Karpas-422 (cell line): ENCODE measurements around the gene SLC38A2. TPM values are rescaled to one million over a fixed set of nuclear protein-coding genes. Genes with fewer than 3 reads are reported as not detected.

Source experiments
- DNase-seq: peaks from one replicate; pipeline ENCODE4 v3.0.0-alpha.2; 2015
- H2AFZ ChIP-seq: fragments of 200-600 bp; sonication (generic); 2 replicates; pipeline ENCODE4 v1.6.1; 2014; ENCODE audit warnings: antibody characterized with exemption, low read length, mixed read lengths
- H3K27ac ChIP-seq: fragments of 200-600 bp; sonication (generic); 2 replicates; pipeline ENCODE4 v1.5.1; 2014; ENCODE audit warnings: mild to moderate bottlenecking, low read length, moderate library complexity
- H3K27me3 ChIP-seq: fragments of 200-600 bp; sonication (generic); 2 replicates; pipeline ENCODE4 v1.6.1; 2014; ENCODE audit warnings: low read length, mixed read lengths
- H3K36me3 ChIP-seq: fragments of 200-600 bp; sonication (generic); 2 replicates; pipeline ENCODE4 v1.6.1; 2014; ENCODE audit warnings: low read length, mixed read lengths; ENCODE audit not compliant: insufficient read depth
- H3K4me1 ChIP-seq: fragments of 200-600 bp; sonication (generic); 2 replicates; pipeline ENCODE4 v1.6.1; 2014; ENCODE audit warnings: mild to moderate bottlenecking, low read length, mixed read lengths
- H3K4me2 ChIP-seq: fragments of 200-600 bp; sonication (generic); 2 replicates; pipeline ENCODE4 v1.6.1; 2014; ENCODE audit warnings: low read length, low read depth, mild to moderate bottlenecking; ENCODE audit not compliant: poor library complexity, severe bottlenecking
- H3K4me3 ChIP-seq: fragments of 200-600 bp; sonication (generic); 2 replicates; pipeline ENCODE4 v1.5.1; 2014; ENCODE audit warnings: mild to moderate bottlenecking, antibody characterized with exemption, low read length, mixed read lengths
- H3K79me2 ChIP-seq: fragments of 200-600 bp; sonication (generic); 2 replicates; pipeline ENCODE4 v1.6.1; 2014; ENCODE audit warnings: mild to moderate bottlenecking, low read length, mixed read lengths
- H3K9ac ChIP-seq: fragments of 200-600 bp; sonication (generic); 2 replicates; pipeline ENCODE4 v1.6.0; 2014; ENCODE audit warnings: low read length
- H3K9me2 ChIP-seq: fragments of 200-600 bp; sonication (generic), shearing (Covaris generic); replicated peaks from 2 replicates; pipeline ENCODE4 v1.6.0; 2014; ENCODE audit warnings: mild to moderate bottlenecking, low read length, moderate library complexity; ENCODE audit not compliant: insufficient read depth
- H3K9me3 ChIP-seq: fragments of 300-700, 200-600 bp; sonication (generic); 2 replicates; pipeline ENCODE4 v1.6.1; 2014; ENCODE audit warnings: low read length, mixed read lengths
- H4K20me1 ChIP-seq: fragments of 200-600 bp; sonication (generic); 2 replicates; pipeline ENCODE4 v1.6.1; 2014; ENCODE audit warnings: mild to moderate bottlenecking, antibody characterized with exemption, low read length, low read depth; ENCODE audit not compliant: insufficient read depth
- total RNA-seq: library from RNA; depleted of rRNA; stranded (reverse); fragments of >200 nt; shearing (Covaris generic); gene quantifications from 2 replicates; pipeline ENCODE4 v1.2.3, GENCODE V29; 2014; ENCODE audit warnings: low replicate concordance

Gene SLC38A2
- total RNA-seq, 1 experiment from 2014 or later = 160 TPM

DNA sequence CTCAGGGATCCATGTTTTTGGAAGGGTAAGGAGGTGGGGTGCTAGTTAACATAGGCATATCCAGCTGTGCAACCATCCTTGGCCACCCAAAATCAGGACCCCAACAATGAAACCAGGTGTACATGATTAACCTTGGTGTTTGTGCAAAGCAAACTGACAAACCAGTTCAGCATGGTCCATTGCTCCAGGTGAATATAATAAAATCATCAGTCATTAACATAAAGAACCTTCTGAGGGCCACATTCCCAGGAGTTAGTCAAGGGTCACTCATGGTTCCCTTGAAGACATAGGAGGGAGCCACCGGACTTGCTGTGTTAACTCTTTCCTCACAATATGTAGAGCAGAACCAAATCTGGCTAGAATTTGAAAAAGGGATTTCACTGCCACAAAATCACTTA is 17.8 kb downstream of the SLC38A2 start:
- Histone ChIP-seq H3K4me2 (no peak overlapping the region), H3K79me2 (no peaks in the 10 kb centered on the region), H3K27ac (no peak overlapping the region), H3K36me3 (peaks cover 8% of the 10 kb centered on the region), H3K4me3 (no peak overlapping the region), H3K4me1 (no peaks in the 10 kb centered on the region), H3K9me2 (no peaks in the 10 kb centered on the region), H3K9me3 (no peaks in the 10 kb centered on the region), H3K27me3 (no peaks in the 10 kb centered on the region; the same call in 1 of the 2 replicates), H3K9ac (no peak overlapping the region), H2AFZ (no peak overlapping the region), H4K20me1 (no peaks in the 10 kb centered on the region)
- no peak for DNase-seq

DNA sequence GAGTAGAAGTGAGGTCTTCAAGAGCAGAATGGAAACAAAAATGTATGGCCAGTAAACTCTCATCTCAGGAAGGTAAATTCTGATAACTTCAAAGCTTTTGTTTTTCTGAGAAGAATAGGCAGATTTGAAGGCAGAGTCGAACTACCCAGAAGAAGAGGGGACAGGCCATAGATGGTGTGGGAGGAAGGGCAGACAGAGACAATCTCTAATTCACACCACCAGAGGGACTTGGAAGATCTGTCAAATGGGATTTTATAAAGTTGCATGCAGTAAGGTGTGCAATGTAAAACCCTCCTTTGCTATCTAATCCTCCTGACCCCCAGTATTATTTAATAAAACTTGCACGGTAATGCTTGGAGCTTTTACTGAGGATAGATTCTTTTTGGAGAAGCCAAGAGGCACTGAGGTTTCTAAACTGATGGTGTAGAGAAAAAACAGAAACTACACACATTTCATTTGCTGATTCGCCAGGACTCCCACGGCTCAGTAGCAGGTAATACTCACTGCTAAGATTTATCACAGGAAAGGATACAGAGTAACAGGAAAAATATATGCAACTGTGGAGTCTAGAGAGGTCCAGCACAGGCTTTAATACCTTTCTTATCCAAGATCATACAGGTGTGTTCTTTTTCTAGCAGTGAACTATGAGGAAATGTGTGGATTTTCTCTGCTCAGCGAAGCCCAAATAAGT is 18.3 kb downstream of the SLC38A2 start:
- no peak overlapping the region for H3K27ac ChIP-seq
- H3K9me3 ChIP-seq = no peaks in the 10 kb centered on the region
- DNase-seq = peak; percentile 51
- H4K20me1 ChIP-seq = no peaks in the 10 kb centered on the region
- H3K36me3 ChIP-seq = peaks cover 2% of the 10 kb centered on the region; the same call in 1 of the 2 replicates
- H3K4me1 ChIP-seq = no peaks in the 10 kb centered on the region
- no peaks in the 10 kb centered on the region for H3K79me2 ChIP-seq
- H3K27me3 ChIP-seq = no peaks in the 10 kb centered on the region; the same call in 1 of the 2 replicates
- H3K9ac ChIP-seq = no peak overlapping the region
- H3K9me2 ChIP-seq = no peaks in the 10 kb centered on the region
- no peak overlapping the region for H3K4me2 ChIP-seq
- H2AFZ ChIP-seq = no peak overlapping the region
- H3K4me3 ChIP-seq = no peak overlapping the region

DNA sequence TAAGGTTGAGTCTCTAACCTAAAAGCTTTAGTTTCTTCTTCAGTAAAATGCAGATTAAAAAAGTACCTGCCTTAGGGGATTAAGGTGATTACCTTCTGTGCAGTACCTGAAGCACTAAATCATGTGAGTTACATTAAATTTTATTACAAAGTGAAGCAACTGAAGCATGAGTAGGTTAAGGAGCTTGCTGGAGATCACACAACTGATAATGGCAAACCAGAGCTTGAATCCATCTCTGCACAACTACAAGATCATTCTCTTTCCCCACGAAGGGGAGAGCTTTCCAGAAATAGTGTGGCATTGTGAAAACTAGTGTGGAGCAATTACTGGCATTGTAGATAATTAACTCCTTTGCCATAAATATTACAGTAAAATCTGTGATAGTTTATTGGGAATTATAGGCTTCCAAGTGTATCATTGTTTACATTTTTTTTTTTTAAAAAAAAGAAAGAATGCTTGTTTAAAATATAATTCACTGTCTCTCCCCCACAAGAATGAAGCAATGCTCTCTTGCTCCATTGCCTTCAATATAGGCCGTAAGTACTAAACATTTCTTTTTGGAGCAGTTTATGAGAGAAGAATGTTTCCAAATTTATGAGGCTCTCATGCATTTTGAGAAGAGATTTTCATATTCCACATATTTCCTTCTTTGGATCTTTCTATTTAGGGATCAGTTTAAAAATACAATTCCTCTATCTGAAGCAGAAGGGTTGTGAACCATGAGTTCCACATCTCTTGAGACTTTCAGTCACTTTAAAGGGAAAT is 20.5 kb downstream of the SLC38A2 start:
- no peak for DNase-seq
- no peaks in the 10 kb centered on the region for H4K20me1 ChIP-seq
- H3K9me2 ChIP-seq = no peaks in the 10 kb centered on the region
- no peak overlapping the region for H3K4me3 ChIP-seq
- no peaks in the 10 kb centered on the region; the same call in 1 of the 2 replicates for H3K27me3 ChIP-seq
- H3K36me3 ChIP-seq = no peaks in the 10 kb centered on the region
- no peaks in the 10 kb centered on the region for H3K4me1 ChIP-seq
- no peaks in the 10 kb centered on the region for H3K9me3 ChIP-seq
- no peak overlapping the region for H3K27ac ChIP-seq
- no peak overlapping the region for H3K4me2 ChIP-seq
- H3K9ac ChIP-seq = no peak overlapping the region
- H2AFZ ChIP-seq = no peak overlapping the region
- H3K79me2 ChIP-seq = no peaks in the 10 kb centered on the region

DNA sequence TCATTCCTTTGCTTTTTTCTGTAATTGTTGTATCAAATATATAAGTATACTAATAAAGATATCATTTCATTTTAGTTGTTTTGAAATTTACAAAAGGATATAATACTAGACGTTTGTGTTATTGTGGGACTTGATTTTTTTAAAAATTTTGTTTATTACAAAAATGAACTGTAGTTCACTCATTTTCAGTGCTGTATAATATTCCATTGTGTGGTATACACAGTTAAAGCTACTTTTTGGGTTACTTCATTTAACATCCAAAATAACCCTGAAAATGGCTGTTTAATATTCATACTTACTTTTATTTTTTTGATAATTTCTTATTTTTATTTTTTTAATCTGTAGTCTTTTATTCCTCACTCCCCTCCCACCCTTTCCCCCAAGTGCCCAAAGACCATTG is 21.4 kb downstream of the SLC38A2 start:
- Histone ChIP-seq H3K4me3 (no peak overlapping the region), H3K27me3 (no peaks in the 10 kb centered on the region; the same call in 1 of the 2 replicates), H4K20me1 (no peaks in the 10 kb centered on the region), H3K4me2 (no peak overlapping the region), H3K36me3 (no peaks in the 10 kb centered on the region), H3K79me2 (no peaks in the 10 kb centered on the region), H3K9me2 (no peaks in the 10 kb centered on the region), H2AFZ (no peak overlapping the region), H3K27ac (no peak overlapping the region), H3K9me3 (no peaks in the 10 kb centered on the region), H3K4me1 (no peaks in the 10 kb centered on the region), H3K9ac (no peak overlapping the region)
- no peak for DNase-seq

DNA sequence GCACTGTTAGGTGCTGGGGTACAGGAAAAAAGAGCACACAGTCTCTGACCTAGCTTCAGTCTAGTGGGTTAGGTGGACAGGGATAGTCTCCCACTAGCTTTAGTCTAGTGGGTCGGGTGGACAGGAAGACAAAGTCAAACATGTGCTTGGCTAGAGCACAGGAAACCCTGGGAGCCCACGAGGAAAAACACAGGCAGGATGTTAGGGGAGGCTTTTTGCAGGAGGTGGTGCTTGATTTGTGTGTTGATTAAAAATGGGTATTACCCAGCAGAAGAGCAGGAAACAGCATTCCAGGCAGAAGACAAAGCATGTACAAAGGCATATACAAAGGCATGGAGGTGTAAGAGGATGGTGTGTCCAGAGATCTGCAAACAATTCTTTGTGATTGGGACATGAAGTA is 23.3 kb downstream of the SLC38A2 start:
- Histone ChIP-seq H3K27me3 (no peaks in the 10 kb centered on the region; the same call in 1 of the 2 replicates), H2AFZ (no peak overlapping the region), H3K36me3 (no peaks in the 10 kb centered on the region), H3K4me1 (no peaks in the 10 kb centered on the region), H3K4me2 (no peak overlapping the region), H3K27ac (no peak overlapping the region), H3K9ac (no peak overlapping the region), H4K20me1 (no peaks in the 10 kb centered on the region), H3K9me3 (no peaks in the 10 kb centered on the region), H3K4me3 (no peak overlapping the region), H3K9me2 (no peaks in the 10 kb centered on the region), H3K79me2 (no peaks in the 10 kb centered on the region)
- no peak for DNase-seq

DNA sequence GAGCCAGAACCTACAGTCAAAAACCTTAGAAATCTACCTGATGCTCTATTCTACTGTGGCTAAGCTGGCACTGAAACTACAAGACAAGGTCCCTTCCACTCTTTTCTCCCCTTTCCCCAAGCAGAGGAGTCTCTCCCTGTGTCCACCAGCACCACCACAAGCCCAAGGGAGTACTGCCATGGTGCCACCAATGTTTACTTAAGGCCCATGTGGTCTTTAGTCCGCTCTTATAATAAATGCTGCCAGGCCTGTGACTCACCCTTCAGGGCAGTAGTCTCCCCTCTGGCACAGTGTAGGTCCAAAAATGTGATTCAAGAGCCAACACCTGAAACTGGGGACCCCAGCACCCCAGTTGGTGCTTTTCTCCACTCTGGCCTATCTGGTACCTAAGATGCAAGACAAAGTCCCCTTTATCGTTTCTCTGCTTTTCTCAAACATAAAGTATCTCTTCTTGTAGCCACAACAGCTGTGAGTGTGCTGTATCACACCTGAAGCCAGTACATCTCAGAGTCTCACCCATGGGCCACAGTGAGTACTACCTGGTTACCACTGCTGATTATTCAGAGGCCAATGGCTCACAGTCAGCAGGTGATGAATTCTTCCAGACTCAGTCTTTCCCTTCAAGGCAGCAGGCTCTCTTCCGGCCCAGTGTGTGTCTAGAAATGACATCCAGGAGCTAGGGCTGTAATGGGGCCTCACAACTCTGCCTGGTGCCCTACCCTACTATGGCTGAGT is 29.3 kb downstream of the SLC38A2 start:
- no peaks in the 10 kb centered on the region for H3K4me1 ChIP-seq
- no peaks in the 10 kb centered on the region for H4K20me1 ChIP-seq
- H3K36me3 ChIP-seq = no peaks in the 10 kb centered on the region
- no peak overlapping the region for H3K27ac ChIP-seq
- no peaks in the 10 kb centered on the region for H3K27me3 ChIP-seq
- H3K9me3 ChIP-seq = no peaks in the 10 kb centered on the region
- H3K79me2 ChIP-seq = no peaks in the 10 kb centered on the region
- H2AFZ ChIP-seq = no peak overlapping the region
- H3K4me3 ChIP-seq = no peak overlapping the region
- no peak overlapping the region for H3K9ac ChIP-seq
- H3K4me2 ChIP-seq = no peak overlapping the region
- H3K9me2 ChIP-seq = no peaks in the 10 kb centered on the region
- no peak for DNase-seq

DNA sequence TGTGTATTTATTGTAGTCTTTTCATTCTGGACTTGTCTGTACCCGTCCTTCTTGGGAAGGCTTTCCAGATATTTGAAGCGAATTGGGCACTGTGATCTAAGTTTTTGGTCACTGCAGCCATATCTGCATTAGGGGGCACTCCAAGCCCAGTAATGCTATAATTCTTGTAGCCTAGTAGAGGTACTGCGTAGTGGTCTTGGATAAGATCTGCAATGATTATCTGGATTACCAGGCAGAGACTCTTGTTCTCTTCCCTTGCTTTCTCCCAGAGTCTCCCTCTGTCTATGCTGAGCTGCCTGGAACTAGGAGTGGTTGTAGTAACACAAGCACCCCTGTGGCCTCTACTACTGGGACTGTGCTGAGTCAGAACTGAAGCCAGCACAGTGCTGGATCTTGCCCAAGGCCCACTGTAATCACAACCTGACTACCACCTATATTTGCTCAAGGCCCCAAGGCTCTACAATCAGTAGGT is 30.0 kb downstream of the SLC38A2 start:
- H3K9me3 ChIP-seq = no peaks in the 10 kb centered on the region
- no peaks in the 10 kb centered on the region for H3K36me3 ChIP-seq
- H3K79me2 ChIP-seq = no peaks in the 10 kb centered on the region
- no peaks in the 10 kb centered on the region for H4K20me1 ChIP-seq
- no peaks in the 10 kb centered on the region for H3K27me3 ChIP-seq
- peak; percentile 75 for DNase-seq
- H3K27ac ChIP-seq = no peak overlapping the region
- no peak overlapping the region for H3K4me3 ChIP-seq
- no peak overlapping the region for H3K4me2 ChIP-seq
- no peaks in the 10 kb centered on the region for H3K4me1 ChIP-seq
- no peaks in the 10 kb centered on the region for H3K9me2 ChIP-seq
- no peak overlapping the region for H3K9ac ChIP-seq
- H2AFZ ChIP-seq = no peak overlapping the region

DNA sequence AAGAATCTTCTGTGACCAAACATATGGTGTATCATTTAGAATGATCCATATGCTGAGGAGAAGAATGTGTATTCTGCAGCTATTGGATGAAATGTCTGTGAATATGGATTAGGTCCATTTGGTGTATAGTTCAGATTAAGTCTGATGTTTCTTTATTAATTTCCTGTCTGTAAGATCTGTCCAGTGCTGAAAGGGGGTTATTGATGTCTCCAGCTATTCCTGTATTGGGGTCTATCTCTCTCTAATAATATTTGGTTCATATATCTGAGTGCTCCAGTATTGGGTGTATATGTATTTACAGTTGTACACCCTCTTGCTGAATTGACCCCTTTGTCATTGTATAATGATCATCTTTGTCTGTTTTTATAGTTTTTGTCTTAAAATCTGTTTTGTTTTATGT is 33.5 kb downstream of the SLC38A2 start:
- H4K20me1 ChIP-seq = no peaks in the 10 kb centered on the region
- no peak overlapping the region for H3K4me2 ChIP-seq
- no peak for DNase-seq
- H3K36me3 ChIP-seq = no peaks in the 10 kb centered on the region
- H3K4me3 ChIP-seq = no peak overlapping the region
- H3K79me2 ChIP-seq = no peaks in the 10 kb centered on the region
- no peaks in the 10 kb centered on the region for H3K9me2 ChIP-seq
- no peaks in the 10 kb centered on the region for H3K4me1 ChIP-seq
- no peaks in the 10 kb centered on the region for H3K27me3 ChIP-seq
- no peak overlapping the region for H2AFZ ChIP-seq
- no peak overlapping the region for H3K27ac ChIP-seq
- no peak overlapping the region for H3K9ac ChIP-seq
- H3K9me3 ChIP-seq = no peaks in the 10 kb centered on the region
